GM21723 (cell line): Measurements from ENCODE around the gene AGBL1.

ENCODE experiments used
- ATAC-seq: cut with Tn5 transposase; IDR thresholded peaks from one replicate; pipeline ENCODE4 v1.9.1; 2021; ENCODE audit warnings: mild to moderate bottlenecking, moderate library complexity; ENCODE audit not compliant: unreplicated experiment

Gene AGBL1

DNA sequence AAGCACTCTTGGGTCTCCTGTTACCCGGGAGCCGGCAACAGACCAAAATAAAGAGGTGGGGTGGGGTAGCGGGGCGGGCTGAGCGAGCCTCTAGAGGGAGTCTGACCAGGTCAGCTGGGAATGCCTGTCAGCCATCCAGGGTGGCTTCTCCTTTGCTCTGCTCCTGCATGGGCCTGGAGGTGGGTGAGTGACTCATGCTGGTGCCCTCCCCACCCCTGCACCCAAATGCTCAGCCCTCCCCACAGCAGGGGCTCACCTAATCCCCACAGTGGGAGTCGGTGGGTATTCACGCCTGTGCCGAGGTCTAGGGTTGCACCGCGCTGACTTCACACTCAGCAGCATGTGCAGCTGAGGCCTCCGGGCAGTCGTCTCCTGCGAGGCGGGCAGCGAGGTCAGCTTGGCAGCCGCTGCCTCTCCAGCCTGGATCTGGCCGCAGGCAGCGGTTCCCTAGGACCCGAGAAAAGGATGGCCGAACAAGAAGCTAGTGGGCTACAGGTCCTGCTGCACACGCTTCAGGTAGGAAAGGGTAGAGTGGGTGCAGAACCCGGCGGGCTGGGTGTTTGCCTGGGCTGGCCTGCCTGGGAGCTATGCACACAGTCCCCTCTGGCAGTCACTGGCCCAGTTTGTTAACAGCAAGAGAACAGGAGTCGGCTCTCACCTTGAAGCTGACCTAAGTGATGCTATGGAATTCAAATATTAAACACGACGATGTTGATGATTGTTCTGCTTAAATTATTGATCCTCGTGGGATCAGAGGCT lies at the start of gene AGBL1:
Gene AGBL1, plus strand, starts transcription at position 364 of the 759 bp plus-strand sequence.
- no peak for ATAC-seq

GRCh38 chr15:86034904-86035303 lies 44.8 kb upstream of the AGBL1 start:
- ATAC-seq, result no peak

- no peak for ATAC-seq
Measured at GRCh38 chr15:86036243-86036642, 43.4 kb upstream of the AGBL1 start.

DNA sequence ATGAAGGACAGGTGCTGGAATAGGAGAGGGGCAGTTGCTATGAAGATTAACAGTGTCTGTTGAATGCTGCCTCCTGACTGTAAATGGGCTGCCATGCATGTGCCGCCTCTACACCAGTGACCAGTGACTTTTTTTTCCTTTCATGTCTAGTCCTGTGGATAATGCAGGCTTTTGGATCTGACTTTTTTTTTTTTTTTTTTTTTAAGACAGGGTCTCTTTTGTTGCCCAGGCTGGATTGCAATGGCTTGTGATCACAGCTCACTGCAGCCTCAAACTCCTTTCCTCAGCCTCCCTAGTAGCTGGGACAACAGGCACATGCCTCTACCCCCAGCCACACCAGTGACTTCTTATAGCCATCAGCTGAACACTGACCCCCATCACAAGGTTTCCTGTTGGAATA lies 41.2 kb upstream of the AGBL1 start:
- no peak for ATAC-seq

- ATAC-seq, result no peak
Measured at GRCh38 chr15:86040356-86041033, 39.2 kb upstream of the AGBL1 start.

- ATAC-seq, result no peak
Measured at GRCh38 chr15:86041399-86041798, 38.3 kb upstream of the AGBL1 start.

- ATAC-seq, result no peak
Measured at GRCh38 chr15:86042226-86042625, 37.4 kb upstream of the AGBL1 start.

DNA sequence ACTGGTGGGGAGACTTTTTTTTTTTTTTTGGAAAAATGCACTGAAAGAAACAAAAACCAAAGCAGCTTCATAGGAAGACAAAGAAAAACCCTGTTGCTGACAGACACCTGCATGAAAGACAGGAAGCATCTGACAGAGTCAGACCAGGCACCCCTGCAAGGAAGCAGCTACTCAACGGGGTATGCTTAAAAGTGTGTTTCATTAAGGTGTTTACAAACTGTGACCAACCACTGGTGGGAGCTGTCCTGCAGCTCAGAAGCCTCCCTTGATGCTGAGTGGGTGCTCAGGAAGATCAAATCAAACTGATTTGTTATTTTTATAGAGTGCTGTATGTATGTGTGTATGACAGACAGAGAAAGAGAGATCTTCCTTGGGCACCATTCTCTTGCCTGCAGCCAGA lies 34.7 kb upstream of the AGBL1 start:
- ATAC-seq, result no peak

- ATAC-seq, result no peak
Measured at GRCh38 chr15:86054338-86054737, 25.3 kb upstream of the AGBL1 start.

DNA sequence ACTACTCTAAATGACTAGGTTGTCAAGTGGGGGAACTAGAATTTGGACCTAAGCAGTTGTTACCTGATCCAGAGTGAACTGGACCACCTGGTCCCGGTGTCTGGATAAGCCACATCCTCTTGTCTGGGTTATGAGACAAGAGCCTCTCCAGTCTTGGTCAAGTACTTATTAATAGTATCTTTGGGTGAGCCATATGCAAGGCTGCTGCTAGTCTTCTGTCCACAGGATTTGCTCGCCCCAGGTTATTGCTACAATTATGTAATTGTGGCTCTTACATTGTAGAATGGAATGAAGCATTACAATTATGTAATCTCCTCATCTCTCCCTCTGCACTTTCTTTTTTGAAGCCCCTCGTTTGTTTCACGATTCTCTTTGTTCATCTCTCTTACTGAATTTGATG lies 24.0 kb upstream of the AGBL1 start:
- ATAC-seq, result no peak

DNA sequence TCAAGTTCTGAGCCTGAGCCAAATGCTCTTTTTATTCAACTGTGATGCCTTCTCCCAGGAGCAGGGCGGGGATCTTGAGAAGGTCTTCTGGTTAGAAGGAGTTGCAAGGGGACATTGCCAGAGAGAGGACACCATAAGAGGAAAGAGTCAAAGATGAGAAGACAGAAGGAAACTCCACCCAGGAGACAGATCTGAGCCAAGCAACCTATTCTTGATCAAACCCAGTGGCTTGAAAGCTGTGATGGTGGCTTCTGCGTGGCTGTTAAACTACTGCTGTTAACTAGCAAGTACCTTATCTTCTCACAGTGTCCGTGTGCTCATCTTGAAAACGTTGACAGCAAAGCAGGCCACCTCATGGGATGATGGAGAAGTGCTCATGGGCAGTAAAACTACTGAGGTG lies 19.8 kb upstream of the AGBL1 start:
- ATAC-seq, result no peak

DNA sequence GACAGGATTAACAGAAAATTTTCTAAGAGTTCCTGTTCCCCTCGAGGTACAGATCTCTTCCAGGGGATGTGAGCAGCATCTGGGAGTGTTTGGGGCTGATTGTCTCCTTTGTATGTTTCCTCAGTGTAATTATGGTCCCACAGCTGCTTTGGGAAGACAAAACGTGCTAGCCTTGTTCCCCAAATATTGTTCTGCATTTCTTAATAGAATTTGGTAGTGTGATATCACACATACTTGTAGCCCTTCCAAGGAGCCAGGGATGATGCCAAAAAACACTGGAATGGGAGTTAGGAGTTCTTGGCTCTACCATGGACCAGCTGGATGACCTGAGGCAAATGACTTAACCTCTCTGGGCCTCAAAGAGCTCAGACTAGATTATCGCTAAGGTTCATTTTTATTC lies 19.0 kb upstream of the AGBL1 start:
- no peak for ATAC-seq

GRCh38 chr15:86061581-86061980 lies 18.1 kb upstream of the AGBL1 start:
- no peak for ATAC-seq

- ATAC-seq, result no peak
Measured at GRCh38 chr15:86062646-86063243, 16.9 kb upstream of the AGBL1 start.

DNA sequence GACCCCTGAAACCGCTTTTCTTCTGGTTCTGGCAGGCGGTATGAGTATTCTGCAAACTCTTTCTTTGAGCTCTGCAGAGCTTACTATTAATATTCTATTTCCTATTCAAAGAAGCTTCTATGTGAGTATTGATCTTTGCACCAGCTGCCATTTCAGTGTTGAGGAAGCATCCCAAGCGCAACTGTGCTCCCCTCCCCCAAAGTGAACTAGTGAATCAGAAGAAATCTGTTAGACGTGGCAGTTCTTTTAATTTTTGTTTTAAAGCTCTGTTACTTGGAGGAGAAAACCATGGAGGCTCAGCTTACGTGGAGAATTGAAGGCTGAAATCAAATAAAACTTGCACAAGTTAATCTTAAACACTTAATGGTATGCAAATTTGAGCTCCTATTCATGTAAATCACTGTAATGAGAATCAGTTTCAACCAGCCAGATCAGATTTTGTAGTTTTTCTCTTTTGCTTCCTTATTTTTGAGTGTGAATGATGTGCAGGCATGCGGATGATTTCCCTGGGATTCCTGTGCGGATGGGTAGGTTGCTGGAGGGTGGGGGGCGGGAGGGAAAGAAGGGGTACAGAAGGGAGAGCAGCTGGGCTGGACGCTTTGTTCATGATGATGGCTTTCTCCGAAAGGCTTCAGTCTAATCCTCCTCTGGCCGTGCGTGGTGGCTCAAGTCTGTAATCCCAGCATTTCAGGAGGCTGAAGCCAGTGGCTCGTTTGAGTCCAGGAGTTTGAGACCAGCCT lies 16.1 kb upstream of the AGBL1 start:
- ATAC-seq, result no peak

DNA sequence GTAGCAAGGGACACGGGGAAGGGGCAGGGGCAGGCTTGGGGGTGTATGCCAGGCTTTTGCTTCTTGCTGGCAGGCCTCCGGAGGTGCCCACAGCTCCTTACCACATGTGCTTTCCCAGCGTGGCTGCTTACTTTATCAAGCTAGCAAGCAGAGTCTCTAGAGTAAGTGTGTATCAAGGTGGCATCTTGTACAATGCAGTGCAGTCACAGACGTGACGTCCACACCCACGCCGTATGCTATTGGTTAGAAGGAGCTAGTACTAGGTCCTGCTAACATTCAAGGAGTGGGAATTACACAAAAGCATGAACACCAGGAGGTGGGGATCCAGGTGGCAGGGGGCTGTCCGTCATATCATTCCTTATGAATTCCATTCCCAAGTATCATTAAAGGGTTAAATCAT lies 15.3 kb upstream of the AGBL1 start:
- ATAC-seq, result no peak

- no peak for ATAC-seq
Measured at GRCh38 chr15:86066174-86066834, 13.4 kb upstream of the AGBL1 start.

- no peak for ATAC-seq
Measured at GRCh38 chr15:86073281-86073680, 6.4 kb upstream of the AGBL1 start.

- no peak for ATAC-seq
Measured at GRCh38 chr15:86076468-86076867, 3.2 kb upstream of the AGBL1 start.

DNA sequence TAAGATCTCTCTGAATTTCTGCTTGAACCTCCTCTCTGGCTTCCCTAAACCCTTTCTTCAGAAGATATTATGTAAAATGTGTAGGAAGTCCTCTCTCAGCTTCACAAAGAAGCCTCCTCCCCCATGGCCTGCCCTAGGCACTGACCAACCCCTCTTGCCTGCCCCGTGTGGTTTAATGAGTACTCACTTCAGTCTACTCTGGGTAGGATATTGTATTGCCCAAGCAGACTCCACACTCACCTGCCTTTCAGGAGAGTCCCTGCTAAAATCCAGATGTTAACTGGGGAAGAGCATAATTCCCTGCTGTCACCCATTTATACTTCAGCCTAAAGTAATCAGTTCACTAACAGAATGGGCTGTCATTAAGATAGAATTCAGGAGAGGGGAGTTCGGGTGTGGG lies 2.6 kb upstream of the AGBL1 start:
- ATAC-seq, result no peak

- no peak for ATAC-seq
Measured at GRCh38 chr15:86080302-86080701, 631 bp downstream of the AGBL1 start.
